ENCODE measurements around the gene SHTN1. TPM values are rescaled to one million over a fixed set of nuclear protein-coding genes. Genes with fewer than 3 reads are reported as not detected.

The SHTN1 gene
- total and polyA plus RNA-seq, 2 of the 4 experiments (the other 2 are of a cell fraction): 0.54 to 2.3 TPM

DNA sequence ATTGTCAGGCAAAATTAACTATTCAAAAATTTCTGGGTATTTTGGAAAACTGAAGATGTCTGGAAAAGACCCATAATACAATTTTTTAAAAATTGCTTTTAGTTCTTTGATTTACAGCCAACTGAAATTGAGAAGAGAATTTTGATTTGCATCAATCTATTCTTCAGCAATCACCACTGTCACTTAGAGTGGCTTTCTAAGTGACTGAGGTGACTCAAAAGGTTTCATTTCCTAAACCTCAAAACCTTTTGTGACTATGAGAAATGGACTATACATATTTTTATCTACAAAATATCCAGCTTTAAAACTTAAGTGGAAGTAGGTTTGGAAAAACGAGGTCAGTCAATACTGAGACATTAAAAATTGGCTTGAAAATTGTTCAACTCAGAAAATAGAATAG, 95.7 kb downstream of the SHTN1 start:
- ChIA-PET CTCF (no interaction called here), POLR2A (ENCODE audit: unreplicated experiment) (no interaction called here)

More for the DNA sequence above, 95.7 kb downstream of the SHTN1 start:
- H3K4ac ChIP-seq (ENCODE audit: low read depth, low read length): no peak overlapping the region
- in situ Hi-C loops (cut with MboI; ENCODE audit: low sequenced_read_pairs): no loop called here
- H3K4me2 ChIP-seq (ENCODE audit: low read depth, low read length): no peak overlapping the region
- no peak overlapping the region for H3K18ac ChIP-seq (ENCODE audit: low read depth, low read length)
- ATAC-seq (ENCODE audit: low read depth) (no peak), DNase-seq (no peak)
- BruUV-seq (replicated peaks): no TSS peak
- no peaks in the 10 kb centered on the region for H3K9me3 ChIP-seq (ENCODE audit: control insufficient read depth, insufficient read depth, low read length)
- H2BK15ac ChIP-seq (ENCODE audit: low read depth, low read length): no peak overlapping the region
- 0 out of 2 replicates have a peak, but pooled peaks cover 1% of the 10 kb centered on the region for H3K36me3 ChIP-seq (ENCODE audit: control insufficient read depth, insufficient read depth, low read length)
- no peak overlapping the region for H3K56ac ChIP-seq (ENCODE audit: extremely low read depth, insufficient read depth, low read length)
- H3K79me1 ChIP-seq (ENCODE audit: low read depth in 1 of 2, low read length in 2 of 2): no peaks in the 10 kb centered on the region
- H3K4me3 ChIP-seq (ENCODE audit: insufficient read depth, low read depth, low read length): no peak overlapping the region
- H4K8ac ChIP-seq (ENCODE audit: low read depth in 2 of 2, low read length in 2 of 2): no peak overlapping the region
- no peak overlapping the region for H2BK5ac ChIP-seq (ENCODE audit: low read depth, low read length, poor library complexity, severe bottlenecking)
- intact Hi-C loops (cut with micrococcal nuclease): no loop called here
- dilution Hi-C loops (cut with HindIII; ENCODE audit: low sequenced_read_pairs, unreplicated experiment): no loop called here
- H2AK9ac ChIP-seq (replicated peaks; ENCODE audit: low read depth, low read length, poor library complexity): no peak overlapping the region
- H2BK120ac ChIP-seq (ENCODE audit: low read depth, low read length): no peak overlapping the region
- no peak overlapping the region for H2AFZ ChIP-seq (replicated peaks; ENCODE audit: low read length, poor library complexity)
- H3K14ac ChIP-seq (replicated peaks; ENCODE audit: low read depth, low read length): no peak overlapping the region
- no peaks in the 10 kb centered on the region for H3K4me1 ChIP-seq (ENCODE audit: control insufficient read depth, insufficient read depth, low read length)
- no peak overlapping the region for H2BK20ac ChIP-seq (ENCODE audit: low read depth, low read length)
- H3K9me1 ChIP-seq (ENCODE audit: insufficient read depth, low read length): no peaks in the 10 kb centered on the region
- TF ChIP-seq POLR2A (IDR thresholded peaks at IDR 0.05; ENCODE audit: low read depth, low read length) (no peak), MAFK (IDR thresholded peaks at IDR 0.05; ENCODE audit: low read depth, low read length) (no peak), CHD1 (IDR thresholded peaks at IDR 0.05; ENCODE audit: low read depth, low read length) (no peak), RCOR1 (IDR thresholded peaks at IDR 0.05; ENCODE audit: insufficient replicate concordance, low read length) (no peak), MAZ (IDR thresholded peaks at IDR 0.05; ENCODE audit: borderline replicate concordance, low read depth, low read length) (no peak), NFE2L2 (IDR thresholded peaks at IDR 0.05; ENCODE audit: low read depth, low read length) (no peak), MXI1 (IDR thresholded peaks at IDR 0.05; ENCODE audit: borderline replicate concordance, low read depth, low read length) (no peak)
- TF ChIP-seq, protein P1, sequence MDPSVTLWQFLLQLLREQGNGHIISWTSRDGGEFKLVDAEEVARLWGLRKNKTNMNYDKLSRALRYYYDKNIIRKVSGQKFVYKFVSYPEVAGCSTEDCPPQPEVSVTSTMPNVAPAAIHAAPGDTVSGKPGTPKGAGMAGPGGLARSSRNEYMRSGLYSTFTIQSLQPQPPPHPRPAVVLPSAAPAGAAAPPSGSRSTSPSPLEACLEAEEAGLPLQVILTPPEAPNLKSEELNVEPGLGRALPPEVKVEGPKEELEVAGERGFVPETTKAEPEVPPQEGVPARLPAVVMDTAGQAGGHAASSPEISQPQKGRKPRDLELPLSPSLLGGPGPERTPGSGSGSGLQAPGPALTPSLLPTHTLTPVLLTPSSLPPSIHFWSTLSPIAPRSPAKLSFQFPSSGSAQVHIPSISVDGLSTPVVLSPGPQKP (IDR thresholded peaks at IDR 0.05; ENCODE audit: borderline replicate concordance, low read depth, low read length): no peak
- H4K91ac ChIP-seq (ENCODE audit: insufficient read depth, low read depth, low read length): no peak overlapping the region
- WGBS, 2 experiments (ENCODE audit: extremely low coverage in 2 of 2, insufficient read length in 1 of 2): no CpG with 5 or more reads among the region's 1 CpG
- no peak overlapping the region for H4K5ac ChIP-seq (ENCODE audit: low read depth, low read length)
- H3K9ac ChIP-seq (ENCODE audit: low read depth, low read length): no peak overlapping the region
- no peak overlapping the region for H3K27ac ChIP-seq (ENCODE audit: insufficient read depth, low read length)
- H2AK5ac ChIP-seq (ENCODE audit: low read depth, low read length): no peak overlapping the region
- no peaks in the 10 kb centered on the region for H4K20me1 ChIP-seq (ENCODE audit: insufficient read depth, low read length)
- H3K27me3 ChIP-seq (ENCODE audit: control insufficient read depth, insufficient read depth, low read length): no peaks in the 10 kb centered on the region
- H3K23ac ChIP-seq (ENCODE audit: low read depth, low read length): no peak overlapping the region
